ENCODE results near the gene NFS1. TPM values are rescaled to one million over a fixed set of nuclear protein-coding genes. Genes with fewer than 3 reads are reported as not detected.

NFS1 gene
- total RNA-seq, 2 donors from 2014 or later: 41.2 to 56.7 TPM

DNA sequence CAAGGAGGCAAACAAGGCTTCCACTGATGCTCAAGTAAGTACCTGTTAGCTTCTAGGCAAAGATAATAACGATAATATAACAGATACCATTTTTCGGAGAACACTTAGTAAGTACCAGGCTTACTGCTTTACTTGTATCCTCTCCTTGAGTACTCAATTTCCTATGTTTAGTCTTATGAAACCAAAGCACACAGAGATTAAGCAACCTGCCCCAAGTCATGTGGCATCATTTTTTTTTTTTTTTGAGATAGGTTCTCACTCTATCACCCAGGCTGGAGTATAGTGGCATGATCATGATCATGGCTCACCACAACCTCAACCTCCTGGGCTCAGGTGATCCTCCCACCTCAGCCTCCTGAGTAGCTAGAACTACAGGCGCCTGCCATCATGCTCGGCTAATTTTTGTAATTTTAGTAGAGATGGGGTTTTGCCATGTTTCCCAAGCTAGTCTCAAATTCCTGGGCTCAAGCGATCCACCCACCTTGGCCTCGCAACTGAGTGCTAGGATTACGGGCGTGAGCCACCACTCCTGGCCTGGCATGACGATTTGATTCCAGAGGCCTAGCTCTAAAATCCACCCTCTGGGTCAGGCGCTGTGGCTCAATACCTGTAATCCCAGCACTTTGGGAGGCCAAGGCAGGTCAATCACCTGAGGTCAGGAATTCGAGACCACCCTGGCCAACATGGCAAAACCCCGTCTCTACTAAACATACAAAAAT is 69.6 kb downstream of the NFS1 start:
- peaks cover 9 to 33% of the 10 kb centered on the region in 2 donors for H3K36me3 ChIP-seq
- H3K27ac ChIP-seq: no peak overlapping the region
- H3K4me1 ChIP-seq (replicated peaks): no peaks in the 10 kb centered on the region
- H3K9me3 ChIP-seq: no peaks in the 10 kb centered on the region
- WGBS: 94% methylated on average over 12 of the region's 12 CpGs
- DNase-seq (ENCODE audit: low spot score): no peak
- intact Hi-C loops (cut with DNase I): no loop called here
- TF ChIP-seq POLR2A (IDR thresholded peaks at IDR 0.05) (no peak), CTCF (IDR thresholded peaks at IDR 0.05) (no peak), POLR2AphosphoS5 (IDR thresholded peaks at IDR 0.05) (no peak)
- no peaks in the 10 kb centered on the region for H3K27me3 ChIP-seq (replicated peaks; ENCODE audit: insufficient read depth)
- H3K4me3 ChIP-seq: no peak overlapping the region

DNA sequence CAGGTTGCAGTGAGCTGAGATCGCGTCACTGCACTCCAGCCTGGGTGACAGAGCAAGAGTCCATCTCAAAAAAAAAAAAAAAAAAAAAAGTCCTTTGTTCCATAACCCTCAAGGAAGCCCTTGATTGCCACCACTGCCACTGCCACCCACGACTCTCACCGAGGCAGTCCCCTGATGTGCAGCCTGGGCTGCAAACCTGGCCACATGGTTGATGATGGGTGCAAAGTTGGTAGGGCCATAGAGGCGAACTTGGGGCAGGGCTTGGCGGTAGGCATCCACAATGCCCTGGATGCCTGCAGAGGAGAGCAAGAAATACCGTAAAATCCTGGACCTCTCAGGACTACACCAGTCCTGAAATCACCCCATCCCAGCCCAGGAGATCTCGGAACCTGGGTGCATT is 72.0 kb downstream of the NFS1 start:
- H3K27me3 ChIP-seq (replicated peaks; ENCODE audit: insufficient read depth): no peaks in the 10 kb centered on the region
- H3K9me3 ChIP-seq: no peaks in the 10 kb centered on the region
- no peak overlapping the region for H3K4me3 ChIP-seq
- TF ChIP-seq CTCF (IDR thresholded peaks at IDR 0.05) (no peak), POLR2AphosphoS5 (IDR thresholded peaks at IDR 0.05) (no peak), POLR2A (IDR thresholded peaks at IDR 0.05) (no peak)
- peaks cover 9 to 33% of the 10 kb centered on the region in 2 donors for H3K36me3 ChIP-seq
- WGBS: 91% methylated on average over 7 of the region's 8 CpGs
- DNase-seq (ENCODE audit: low spot score): no peak
- H3K4me1 ChIP-seq (replicated peaks): no peaks in the 10 kb centered on the region
- intact Hi-C loops (cut with DNase I): no loop called here
- no peak overlapping the region for H3K27ac ChIP-seq

- no peak overlapping the region for H3K27ac ChIP-seq
- peaks cover 8 to 27% of the 10 kb centered on the region in 2 donors for H3K36me3 ChIP-seq
- intact Hi-C loops (cut with DNase I): no loop called here
- H3K4me1 ChIP-seq (replicated peaks): no peaks in the 10 kb centered on the region
- no peaks in the 10 kb centered on the region for H3K27me3 ChIP-seq (replicated peaks; ENCODE audit: insufficient read depth)
- no peak for DNase-seq (ENCODE audit: low spot score)
- H3K9me3 ChIP-seq: no peaks in the 10 kb centered on the region
- no peak overlapping the region for H3K4me3 ChIP-seq
- 72% methylated on average over 13 of the region's 13 CpGs for WGBS
- TF ChIP-seq CTCF (IDR thresholded peaks at IDR 0.05) (no peak), POLR2A (IDR thresholded peaks at IDR 0.05) (no peak), POLR2AphosphoS5 (IDR thresholded peaks at IDR 0.05) (no peak)
These were observed 72.7 kb downstream of the NFS1 start for GRCh38 chr20:35626386-35627001.

GRCh38 chr20:35625584-35626385 is 73.4 kb downstream of the NFS1 start:
- H3K4me3 ChIP-seq: no peak overlapping the region
- no peaks in the 10 kb centered on the region for H3K4me1 ChIP-seq (replicated peaks)
- peaks cover 6 to 20% of the 10 kb centered on the region in 2 donors for H3K36me3 ChIP-seq
- TF ChIP-seq CTCF (IDR thresholded peaks at IDR 0.05) (no peak), POLR2AphosphoS5 (IDR thresholded peaks at IDR 0.05) (no peak)
- no peaks in the 10 kb centered on the region for H3K27me3 ChIP-seq (replicated peaks; ENCODE audit: insufficient read depth)
- no peaks in the 10 kb centered on the region for H3K9me3 ChIP-seq
- WGBS: 88% methylated on average over 6 of the region's 6 CpGs
- intact Hi-C loops (cut with DNase I): no loop called here
- no peak for DNase-seq (ENCODE audit: low spot score)
- no peak overlapping the region for H3K27ac ChIP-seq

All from prostate gland (tissue), 2 donors.